Stimulated activated CD4-positive, alpha-beta T cell treated with anti-CD3 and anti-CD28 coated beads, Interleukin-2, amount 100 ng/mL, for 4 hours (primary cell): ENCODE results near the gene SPRYD4.
A peak's percentile ranks its signal among the peaks of the same experiment; 100 is the strongest.
"Not testable (repeated sequence)": the region's sequence is repeated elsewhere in the genome, so short reads cannot be mapped to it uniquely, and the experiment has no call there.

ENCODE experiments used
- DNase-seq: peaks from one replicate; pipeline ENCODE4 v3.0.0-alpha.2; 2020; ENCODE audit warnings: low read depth

SPRYD4 gene

DNA sequence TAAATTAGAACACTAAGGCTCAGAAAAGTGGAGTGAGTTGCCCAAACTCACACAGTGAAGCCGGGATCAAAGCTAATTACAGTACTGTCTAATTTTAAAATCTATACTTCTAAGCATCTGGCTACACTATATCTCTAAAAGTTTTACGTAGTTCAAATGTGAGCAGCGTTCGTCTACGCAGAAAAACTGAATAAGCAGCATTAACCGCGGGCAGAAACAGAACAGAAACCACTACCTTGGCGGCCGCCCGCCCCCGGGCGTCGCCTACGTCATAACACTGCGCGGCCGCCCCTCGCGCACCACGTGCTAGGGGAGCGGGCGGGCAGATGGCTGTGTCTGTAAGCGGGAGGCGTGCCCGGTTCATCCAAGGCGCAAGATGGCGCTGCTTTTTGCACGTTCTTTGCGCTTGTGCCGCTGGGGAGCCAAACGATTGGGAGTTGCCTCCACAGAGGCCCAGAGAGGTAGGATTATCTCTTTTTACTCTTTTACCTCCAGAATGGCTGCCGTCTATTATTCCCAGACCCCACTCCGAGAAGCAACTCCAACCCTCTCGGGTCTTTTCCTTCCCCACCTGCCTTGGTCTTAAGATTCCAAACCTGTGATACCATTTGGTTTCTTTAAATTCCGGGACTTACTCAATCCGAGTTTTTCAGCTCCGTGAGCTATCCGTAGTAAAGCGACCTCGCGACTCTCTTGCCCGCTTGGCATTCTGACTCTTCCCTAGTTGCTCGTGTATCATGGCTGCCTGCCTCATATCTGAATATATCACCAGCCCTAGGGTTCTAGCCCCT, at the start of gene SPRYD4:
Gene SPRYD4, plus strand, starts transcription at position 363 of the 791 bp plus-strand sequence. Its CDS starts 14 bp downstream, at position 377.
- DNase-seq, result peak; percentile 93

- DNase-seq, result no peak
These were observed 48.0 kb upstream of the SPRYD4 start for GRCh38 chr12:56420411-56420810.

- DNase-seq, result no peak
These were observed 43.2 kb upstream of the SPRYD4 start for GRCh38 chr12:56425193-56425592.

DNA sequence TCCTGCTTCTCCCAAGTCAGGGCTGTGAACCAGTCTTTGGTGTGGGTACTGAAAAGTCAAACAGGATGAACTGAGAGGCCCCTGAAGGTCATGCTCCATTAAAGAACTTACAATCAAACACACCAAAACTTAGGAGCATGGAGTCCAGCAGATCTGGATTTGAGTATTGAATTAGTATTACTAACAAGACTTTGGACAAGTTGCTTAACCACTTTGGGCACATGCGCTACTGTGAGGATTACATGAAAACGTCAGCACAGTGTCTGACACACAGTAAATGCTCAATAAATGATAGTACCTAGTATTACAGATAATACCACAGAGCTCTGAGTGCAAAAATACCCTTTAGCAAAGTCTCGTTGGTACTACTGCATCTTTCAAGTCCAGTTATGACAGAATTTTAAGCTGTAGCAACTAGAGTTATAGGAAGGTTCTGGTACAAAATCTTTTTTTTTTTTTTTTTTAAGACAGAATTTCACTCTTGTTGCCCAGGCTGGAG, 42.4 kb upstream of the SPRYD4 start:
- no peak for DNase-seq

GRCh38 chr12:56431288-56431687, 37.1 kb upstream of the SPRYD4 start:
- DNase-seq, result no peak

DNA sequence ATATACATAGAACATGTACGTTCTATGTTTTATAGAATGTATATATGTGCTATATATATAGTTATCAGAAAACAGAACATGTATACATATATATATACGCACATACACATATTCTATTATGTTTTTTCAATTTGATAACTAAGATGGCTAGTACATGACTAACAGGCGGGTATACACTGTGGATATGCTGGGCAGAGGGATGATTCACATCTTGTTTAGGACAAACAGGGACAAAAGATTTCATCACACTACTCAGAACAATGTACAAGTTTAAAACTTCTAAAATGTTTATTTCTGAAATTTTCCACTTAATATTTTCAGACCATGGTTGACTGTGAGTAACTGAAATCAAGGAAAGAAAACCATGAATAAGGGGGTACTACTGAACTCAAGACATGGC, 36.5 kb upstream of the SPRYD4 start:
- no peak for DNase-seq

DNA sequence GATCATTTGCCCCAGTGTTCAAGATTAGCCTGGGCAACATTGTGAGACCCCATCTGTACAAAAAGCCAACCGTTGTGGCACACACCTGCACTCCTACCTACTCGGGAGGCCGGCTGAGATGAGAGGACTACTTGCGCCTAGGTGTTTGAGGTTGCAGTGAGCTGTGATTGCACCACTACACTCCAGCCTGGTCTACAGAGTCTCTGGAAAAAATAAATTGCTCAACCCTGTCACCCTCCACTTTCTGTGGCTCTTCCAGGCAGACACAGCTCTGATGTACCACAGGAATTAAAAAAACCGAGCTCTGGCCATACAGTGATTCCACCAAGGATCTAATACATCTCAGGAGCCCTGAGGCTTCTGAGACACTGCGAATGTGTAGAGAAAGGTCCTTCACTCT, 33.5 kb upstream of the SPRYD4 start:
- no peak for DNase-seq

DNA sequence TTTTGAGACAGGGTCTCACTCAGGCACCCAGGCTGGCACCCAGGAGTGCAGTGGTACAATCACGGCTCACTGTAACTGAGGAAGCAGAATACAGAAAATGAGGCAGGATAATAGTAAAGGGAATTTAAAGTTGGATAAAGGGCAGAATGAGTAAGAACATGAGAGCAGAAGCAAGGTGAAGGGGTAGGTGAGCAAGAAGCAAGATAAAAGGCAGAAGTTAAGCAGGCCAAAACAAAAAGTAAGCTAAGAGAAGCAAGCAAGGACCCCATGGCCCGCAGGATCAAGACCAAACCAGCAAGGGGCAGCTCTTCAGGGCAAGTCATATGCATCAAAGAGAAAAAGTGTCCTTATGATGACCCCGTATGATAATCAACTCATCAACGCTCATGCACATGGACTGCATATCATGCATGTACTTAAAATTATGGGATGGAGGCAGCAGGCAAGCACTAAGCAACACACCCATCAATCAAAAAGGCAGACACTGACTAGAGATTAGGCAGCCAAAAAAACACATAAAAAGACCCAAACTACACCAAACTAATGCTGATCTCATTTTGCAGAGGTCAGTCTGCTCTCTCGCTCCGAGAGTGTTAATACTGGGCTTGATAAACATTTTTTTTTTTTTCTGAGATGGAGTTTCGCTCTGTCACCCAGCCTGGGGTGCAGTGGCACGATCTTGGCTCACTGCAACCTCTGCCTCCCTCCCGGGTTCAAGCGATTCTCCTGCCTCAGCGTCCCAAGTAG, 30.8 kb upstream of the SPRYD4 start:
- DNase-seq, result no peak

- DNase-seq, result not testable (repeated sequence)
These were observed 25.2 kb upstream of the SPRYD4 start for GRCh38 chr12:56443208-56443607.

DNA sequence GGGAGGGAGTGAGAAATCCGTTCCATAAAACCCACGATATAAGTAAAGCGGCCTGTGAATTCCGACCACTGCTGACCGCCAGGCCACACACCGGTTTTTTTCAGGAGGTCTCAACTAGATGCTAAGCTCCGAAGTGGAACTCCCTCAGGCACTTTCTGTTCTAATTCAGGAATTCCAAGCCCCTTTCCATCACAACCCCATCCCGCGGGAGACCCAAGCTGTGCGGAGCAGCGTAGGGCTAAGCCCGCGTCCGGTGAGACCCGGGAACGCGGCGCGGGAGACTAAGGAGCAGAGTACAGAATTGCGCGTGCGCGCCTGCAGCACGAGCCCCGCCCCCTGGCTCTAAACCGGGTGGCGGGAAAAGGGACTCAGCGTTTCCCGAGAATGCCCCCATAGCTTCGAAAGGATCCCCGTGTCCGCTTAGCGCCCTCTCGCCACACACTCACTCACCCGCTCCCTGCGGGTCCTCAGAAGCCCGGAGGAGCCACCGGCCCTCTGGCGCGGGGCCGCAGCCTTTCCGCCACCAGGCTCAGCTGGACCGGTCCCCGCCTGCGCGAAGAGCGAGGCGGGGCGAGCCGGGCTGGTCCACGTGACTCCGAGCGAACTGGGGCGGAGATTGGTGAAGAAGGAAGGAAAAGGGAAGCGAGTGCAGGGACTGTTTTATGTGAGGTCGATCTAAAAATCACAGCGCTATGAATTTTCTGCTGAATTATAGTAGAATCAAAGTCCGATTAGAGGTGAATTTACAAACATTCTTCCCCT, 19.3 kb upstream of the SPRYD4 start, which contains the start of gene TIMELESS:
Gene TIMELESS, minus strand, starts transcription at position 567 of the 762 bp plus-strand sequence. CDS start 15,256 bp downstream, outside the sequence.
- peak; percentile 76 for DNase-seq

- no peak for DNase-seq
These were observed 18.8 kb upstream of the SPRYD4 start for GRCh38 chr12:56449622-56449984.

DNA sequence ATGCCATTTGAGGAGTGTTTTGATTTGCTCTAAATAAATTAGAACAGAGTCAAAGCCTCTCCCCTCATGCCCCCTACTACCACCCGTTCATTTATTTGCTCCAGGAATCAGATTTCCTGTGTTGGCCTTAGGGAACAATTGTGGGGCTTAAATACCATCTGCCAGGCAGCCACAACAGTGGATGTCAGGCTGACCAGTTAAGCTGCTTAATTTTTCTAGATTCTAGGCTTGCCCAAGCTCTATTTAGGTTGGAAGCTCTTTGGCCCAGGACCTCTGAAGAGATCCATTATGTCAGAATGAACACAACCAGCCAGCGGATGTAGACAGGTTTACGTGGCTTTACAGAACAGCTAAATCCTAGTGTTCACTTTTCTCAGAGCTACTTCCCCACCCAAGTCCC, 18.1 kb upstream of the SPRYD4 start:
- no peak for DNase-seq

DNA sequence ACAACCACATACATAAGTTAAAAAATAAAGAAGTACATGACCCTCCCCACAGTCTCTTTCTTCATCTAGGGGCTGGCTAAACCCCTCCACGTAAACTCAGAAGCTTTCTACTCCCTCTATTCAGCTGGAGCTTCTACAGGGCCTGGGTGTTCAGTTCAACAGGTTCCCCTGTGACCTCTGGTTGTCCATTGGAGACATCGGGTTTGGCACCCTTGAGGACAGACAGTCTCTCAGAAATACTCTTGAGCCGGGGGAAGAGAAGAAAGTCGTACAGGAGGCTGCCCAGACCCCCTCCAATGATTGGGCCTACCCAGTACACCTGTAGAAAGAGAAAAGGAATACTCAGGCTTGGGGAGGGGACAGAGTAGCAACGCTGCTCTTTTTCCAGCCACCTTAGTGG, 17.2 kb upstream of the SPRYD4 start:
- no peak for DNase-seq

- DNase-seq, result no peak
These were observed 13.8 kb upstream of the SPRYD4 start, which contains the start of gene MIP for GRCh38 chr12:56454557-56454956. TSS of gene MIP (minus strand) at chr12:56454657. CDS start at chr12:56454613, 44 bp downstream.

DNA sequence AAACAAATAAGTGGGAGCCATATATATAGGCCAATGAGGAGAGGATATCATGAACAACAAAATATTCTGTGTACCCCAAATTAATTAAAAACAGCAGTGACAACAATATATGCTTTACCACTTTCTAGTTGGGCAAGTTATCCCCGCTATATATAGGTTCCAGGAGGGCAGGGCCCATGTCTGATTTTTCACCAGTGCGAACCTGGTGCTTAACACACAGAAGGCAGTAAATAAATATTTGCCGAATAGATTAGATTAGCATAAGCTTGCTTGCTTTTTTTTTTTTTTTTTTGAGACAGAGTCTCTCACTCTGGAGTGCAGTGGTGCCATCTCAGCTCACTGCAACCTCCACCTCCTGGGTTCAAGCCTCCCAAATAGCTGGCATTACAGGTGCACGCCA, 10.6 kb upstream of the SPRYD4 start:
- DNase-seq, result no peak

DNA sequence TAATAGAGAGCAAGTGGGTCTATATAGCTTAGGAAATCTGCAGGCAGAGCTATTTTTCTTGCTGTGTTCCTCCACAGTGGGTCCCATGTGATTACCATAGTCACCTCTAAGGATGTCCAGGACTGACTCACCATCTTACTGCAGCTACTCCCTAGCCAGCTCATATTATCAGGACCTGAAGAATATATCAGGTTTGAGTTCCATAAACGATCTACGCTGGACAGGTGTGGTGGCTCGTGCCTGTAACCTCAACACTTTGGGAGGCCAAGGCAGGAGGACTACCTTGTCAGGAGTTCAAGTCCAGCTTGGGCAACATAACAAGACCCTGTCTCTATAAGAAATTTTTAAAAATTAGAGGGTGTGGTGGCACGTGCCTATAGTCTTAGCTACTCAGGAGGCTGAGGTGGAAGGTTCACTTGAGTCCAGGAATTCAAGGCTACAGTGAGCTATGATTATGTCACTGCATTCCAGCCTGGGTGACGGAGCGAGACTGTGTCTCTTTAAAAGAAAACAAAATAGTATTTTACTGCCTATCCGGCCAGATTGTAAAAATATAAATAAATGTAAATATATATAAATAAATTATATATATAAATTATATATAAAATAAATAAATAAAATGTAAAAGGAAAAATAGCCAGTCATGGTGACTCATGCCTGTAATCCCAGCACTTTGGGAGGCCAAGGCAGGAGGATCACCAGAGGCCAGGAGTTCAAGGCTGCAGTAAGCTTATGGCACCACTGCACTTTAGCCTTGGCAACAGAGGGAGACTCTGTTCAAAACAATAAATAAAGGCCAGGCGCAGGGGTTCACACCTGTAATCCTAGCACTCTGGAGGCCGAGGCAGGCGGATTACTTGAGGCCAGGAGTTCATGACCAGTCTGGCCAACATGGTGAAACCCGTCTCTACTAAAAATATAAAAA, 6.9 kb upstream of the SPRYD4 start:
- no peak for DNase-seq

- no peak for DNase-seq
These were observed 5.8 kb upstream of the SPRYD4 start for GRCh38 chr12:56462565-56462964.

GRCh38 chr12:56469007-56469930, 891 bp downstream of the SPRYD4 start:
- no peak for DNase-seq

DNA sequence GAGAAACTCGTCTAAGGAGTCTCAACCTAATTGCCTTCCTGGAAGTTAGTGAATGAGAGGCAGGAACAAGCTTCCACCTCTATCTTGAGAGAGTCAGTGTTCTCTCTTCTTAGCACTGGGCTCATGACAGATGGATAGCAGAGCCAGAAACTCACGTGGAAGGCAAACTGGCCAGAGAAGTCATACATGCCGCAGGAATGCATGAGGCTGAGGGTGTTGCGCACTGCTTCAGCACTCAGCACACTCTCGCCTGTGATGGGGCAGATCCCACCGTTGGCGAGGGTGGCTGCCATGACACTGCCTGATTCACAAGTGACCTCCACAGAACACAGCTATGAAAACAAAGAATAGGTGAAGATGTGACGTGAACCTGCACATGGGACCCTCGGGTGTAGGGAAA, 6.0 kb downstream of the SPRYD4 start:
- DNase-seq, result no peak

GRCh38 chr12:56476143-56476542, 7.8 kb downstream of the SPRYD4 start:
- no peak for DNase-seq
